Stimulated activated CD4-positive, alpha-beta T cell treated with anti-CD3 and anti-CD28 coated beads, Interleukin-12 subunit alpha, Interleukin-12 subunit beta, amount 100 ng/mL, for 24 hours (primary cell): ENCODE data around the gene LGR6.
A peak's percentile ranks its signal among the peaks of the same experiment; 100 is the strongest.

ENCODE experiments used
- DNase-seq, 2 experiments: peaks; one replicate each; pipeline ENCODE4 v3.0.0-alpha.2; 2020; ENCODE audit warnings: low read depth in 2 of 2

LGR6 gene

DNA sequence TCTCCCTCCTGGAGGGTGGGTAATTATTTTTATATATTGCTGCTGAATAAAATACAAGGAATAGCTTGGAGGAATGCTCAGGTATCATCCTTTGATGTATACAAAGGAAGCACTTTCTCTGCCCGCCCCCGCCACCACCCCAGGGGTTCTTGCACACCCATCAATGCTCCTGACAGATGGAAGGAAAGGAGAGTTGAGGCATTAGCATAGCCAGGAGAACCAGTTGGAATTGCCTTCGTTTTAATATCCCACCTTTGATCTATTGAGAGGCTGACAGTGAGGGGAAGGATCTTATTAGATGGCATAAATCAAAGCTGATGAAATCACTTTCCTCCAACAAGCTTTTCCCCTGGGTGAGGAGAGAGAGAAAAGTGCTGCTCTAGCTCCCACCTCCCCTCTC, 71.1 kb downstream of the LGR6 start:
- DNase-seq = no peak

DNA sequence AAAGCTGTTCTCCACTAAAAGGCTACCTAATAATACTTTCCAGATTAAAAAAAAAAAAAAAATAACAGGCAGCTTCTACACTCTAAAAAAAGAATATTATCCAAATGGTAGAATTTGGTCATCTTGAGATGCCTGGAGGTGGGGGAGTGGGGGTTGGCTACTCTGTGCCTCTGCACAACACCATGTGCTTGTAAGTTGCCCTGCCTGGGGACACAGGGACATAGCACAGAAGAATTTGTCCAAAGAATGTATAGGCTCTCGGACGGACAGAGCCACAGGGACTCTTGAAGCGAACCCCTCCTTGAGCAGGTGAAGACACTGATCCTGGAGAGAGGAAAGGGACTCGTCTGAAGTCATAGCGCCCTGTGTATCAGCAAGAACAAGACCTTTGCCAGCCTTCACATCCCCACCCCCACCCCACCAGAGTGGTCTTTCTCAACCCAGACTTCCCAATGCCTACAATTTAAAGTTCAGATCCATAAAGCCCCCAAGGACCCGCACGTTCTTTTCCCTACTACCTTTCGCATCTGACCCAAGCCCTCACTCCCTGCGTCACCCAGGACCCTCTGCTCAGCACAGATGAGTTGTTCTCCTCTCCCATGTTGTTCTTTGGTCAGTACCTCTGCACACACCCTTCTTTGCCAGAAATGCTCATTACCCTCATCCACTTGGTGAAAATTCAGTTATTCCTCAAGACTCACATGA, 72.6 kb downstream of the LGR6 start:
- no peak for DNase-seq

DNA sequence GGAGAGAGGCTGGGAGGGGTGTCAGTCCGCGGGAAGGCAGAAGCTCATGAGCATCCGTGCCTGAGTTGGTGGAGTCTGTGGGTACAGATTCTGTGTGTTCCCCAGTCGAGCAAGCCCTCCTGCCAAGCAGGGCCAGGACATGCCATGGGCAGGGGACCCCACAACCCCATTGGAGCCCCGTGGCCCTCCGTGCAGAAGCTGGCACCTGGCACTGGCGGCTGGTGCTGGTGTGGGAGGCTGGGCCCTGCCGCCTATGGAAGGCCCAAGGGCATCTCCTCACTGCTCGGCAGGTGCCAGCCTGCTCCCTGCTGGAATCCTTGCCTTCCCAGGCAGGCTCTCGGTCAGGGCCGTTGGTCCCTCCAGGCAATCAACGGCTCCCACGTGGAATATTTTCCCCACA, 74.4 kb downstream of the LGR6 start:
- no peak for DNase-seq

DNA sequence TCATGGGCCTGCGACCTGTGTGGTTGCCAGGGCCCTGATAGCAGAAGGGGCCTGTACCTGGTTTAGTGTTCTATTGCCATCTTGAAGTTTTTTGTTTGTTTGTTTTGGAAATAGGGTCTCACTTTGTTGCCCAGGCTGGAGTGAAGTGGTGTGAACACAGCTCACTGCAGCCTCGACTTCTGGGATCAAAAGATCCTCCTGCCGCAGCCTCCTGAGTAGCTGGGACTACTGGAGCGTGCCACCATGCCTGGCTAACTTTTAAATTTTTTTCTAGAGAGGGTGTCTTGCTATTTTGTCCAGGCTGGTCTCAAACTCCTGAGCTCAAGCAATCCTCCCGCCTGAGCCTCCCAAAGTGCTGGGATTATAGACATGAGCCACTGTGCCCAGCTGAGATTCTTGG, 75.2 kb downstream of the LGR6 start:
- DNase-seq = no peak

DNA sequence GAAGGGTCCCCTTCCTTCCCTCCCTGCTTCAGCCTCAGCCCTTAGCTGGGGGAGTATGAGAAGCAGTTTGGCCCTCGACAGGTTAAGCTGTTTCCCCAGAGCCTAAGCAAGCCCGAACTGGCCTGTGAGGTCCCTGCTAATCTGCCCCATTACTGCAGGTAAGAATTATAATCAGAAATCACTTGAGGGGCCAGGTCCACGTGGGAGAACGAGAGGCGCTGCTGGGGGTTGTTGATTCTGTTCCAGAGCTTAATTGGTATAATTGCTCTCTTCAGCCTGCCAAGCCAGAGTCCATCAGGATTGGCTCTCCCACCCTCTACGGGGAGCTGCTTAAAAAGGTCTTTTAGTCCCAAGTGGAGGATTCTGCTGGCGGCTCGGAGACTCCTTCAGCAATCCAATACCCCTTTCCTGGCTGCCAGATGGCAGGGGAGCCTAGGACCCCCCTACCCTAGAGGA, 77.3 kb downstream of the LGR6 start:
- no peak for DNase-seq

DNA sequence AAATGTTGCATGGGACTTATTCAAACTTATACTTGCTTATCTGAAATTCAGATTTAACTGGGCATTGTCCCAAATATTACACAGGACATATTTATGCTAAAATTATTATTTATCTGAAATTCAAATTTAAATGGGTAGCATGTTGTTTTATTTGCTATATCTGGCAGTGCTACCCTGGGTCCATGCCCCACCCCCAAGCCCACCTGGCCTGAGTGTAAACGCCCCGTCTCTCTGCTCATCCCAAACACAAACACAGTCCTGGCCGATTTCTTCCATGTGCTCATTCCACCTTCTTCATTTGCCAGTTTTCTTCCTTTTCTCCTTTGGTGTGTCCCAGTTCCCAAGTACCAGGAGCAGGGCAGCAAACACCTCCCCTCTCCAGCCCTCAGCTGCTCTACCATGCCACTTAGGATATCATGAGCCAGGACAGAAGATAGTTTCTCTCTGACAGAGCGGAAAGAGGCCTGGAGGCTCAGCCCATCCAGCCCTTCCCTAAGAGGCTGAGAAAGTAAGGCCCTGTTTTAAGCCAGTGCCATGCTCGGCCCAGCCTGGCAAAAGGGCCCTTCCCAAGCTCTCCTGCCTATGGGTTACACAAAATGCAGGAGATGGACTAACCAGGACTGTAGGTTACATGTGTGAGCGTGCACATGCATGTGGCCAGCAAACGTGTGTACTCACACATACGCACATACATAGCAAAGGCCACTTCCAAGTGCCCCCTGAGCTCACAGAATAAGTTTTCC, 78.7 kb downstream of the LGR6 start:
- DNase-seq = no peak

DNA sequence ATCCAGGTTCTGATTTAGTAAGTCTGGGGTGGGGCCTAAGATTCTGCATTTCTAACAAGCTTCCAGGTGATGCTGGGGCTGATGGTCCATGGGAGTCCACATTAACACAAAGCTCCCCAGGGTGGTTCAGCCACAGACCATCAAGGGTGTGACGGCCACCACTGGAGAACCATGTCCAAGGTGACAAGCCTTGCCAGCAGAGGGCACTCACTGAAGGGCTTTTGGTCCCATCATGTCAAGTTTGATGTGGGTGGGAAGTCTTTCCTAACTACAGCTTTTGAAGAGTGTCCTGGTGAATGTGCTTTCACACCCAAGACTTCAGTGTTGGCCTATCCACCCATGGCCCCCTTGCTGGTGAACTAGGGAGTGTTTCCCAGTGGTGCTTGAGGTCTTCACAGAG, 81.0 kb downstream of the LGR6 start:
- DNase-seq = peak; percentile 3 to 20

DNA sequence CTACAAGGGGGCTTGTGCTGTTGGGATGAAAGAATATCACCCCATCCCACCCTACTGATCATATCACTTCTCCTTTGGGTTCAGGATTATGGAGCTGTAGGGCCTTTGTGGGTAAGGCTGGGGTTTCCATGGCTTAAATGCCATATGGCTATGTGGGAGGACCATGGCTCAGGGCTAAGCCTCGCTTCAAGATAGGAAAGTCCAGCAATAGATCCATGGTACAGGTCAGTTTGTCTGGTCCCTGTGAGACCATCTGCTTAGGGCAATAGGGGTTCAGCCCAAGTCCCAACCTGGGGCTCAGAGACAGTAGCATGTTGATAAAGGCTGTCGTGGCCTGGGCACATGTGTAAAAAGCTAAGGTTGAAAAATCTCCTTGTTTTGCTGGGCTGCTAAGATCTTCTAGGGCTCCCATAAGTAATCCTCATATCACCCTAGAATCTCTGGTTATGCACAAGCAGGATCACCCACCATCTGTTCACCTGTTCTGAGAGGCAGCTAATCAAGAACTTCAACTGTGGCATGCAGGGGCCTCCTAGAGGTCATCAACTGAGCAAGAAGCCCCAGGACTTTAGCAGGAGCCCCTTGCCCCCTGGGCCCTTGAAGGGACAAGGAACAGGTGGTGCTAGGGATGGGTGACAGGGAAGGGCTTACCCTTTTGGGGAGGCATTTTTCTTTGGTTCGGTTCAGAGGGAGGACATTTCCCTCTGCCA, 81.6 kb downstream of the LGR6 start:
- no peak for DNase-seq

DNA sequence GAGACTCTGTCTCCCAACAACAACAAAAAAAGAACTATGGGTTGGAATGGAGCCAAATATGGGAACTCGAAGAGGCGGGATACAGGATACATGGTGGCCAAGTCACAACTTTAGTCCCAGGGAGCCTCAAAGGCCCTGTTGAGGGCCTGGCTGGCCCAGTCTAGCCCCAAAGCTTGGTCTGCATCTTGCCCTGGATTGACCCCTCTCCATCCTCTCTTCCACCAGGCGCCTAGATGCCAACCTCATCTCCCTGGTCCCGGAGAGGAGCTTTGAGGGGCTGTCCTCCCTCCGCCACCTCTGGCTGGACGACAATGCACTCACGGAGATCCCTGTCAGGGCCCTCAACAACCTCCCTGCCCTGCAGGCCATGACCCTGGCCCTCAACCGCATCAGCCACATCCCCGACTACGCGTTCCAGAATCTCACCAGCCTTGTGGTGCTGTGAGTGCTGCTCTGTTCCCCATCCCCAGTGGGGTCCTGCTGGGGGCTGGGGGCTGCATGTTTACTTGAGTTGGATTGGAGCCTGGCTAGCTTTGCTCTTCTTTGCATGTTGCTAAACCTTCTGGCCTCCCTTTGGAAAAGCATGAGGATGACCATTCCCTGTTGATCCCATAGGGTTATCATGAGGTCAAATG, 82.6 kb downstream of the LGR6 start:
- DNase-seq = no peak

DNA sequence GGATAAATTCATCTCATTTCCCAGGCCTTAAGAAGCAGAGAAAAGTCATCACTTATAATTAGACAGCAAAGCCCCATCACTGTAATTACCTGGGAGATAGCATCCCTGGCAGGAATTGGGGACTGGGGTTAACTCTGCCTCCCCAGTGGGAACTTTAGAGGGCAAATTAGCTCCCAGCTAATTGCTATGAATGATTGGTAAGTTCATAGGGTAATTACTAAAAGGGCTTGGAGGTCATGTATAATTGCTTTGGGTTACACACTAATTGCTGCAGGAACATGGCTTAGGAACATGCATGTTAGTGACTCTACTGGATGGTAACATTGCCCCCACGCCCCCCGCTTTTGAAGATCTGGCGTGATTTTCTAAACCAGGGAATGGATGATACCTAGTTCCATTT, 83.3 kb downstream of the LGR6 start:
- no peak for DNase-seq

DNA sequence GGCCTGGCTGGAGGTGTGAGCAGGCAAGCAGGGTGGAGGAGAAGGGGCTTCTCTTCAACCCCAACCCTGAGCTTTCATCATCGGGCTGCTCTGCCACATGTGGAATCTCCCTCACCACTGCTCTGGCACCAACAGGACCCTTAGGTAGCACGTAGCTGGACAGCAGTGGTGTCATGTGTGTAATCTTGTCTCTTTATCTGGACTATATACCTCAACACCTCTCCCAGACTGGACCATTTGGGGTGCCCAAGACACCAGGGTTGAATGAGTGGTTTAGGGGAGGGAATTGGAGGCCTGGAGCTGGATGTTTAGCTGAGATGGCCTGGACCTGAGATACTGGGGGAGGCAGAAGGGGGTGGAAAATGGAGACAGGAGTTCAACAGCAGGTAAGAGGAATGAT, 85.2 kb downstream of the LGR6 start:
- DNase-seq = no peak

DNA sequence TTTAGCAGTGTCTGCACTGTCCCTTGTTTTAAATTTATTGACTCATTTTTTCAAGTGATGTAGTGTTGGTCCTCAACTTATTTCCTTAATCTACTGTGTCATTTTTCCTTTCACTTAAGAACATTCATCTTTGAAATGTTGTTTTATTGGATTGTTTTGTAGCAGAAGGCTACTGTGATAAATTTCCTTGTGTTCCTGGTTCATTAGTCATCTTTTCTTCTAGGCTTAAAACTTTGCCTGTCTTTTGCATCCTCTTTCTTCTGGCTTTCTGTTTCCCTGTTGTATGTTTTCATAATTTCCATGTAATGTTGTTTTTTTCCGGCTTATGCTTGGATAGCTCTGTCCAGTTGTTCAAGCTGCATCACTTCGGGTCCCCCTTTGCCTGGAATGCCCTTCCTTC, 86.2 kb downstream of the LGR6 start:
- DNase-seq = no peak

DNA sequence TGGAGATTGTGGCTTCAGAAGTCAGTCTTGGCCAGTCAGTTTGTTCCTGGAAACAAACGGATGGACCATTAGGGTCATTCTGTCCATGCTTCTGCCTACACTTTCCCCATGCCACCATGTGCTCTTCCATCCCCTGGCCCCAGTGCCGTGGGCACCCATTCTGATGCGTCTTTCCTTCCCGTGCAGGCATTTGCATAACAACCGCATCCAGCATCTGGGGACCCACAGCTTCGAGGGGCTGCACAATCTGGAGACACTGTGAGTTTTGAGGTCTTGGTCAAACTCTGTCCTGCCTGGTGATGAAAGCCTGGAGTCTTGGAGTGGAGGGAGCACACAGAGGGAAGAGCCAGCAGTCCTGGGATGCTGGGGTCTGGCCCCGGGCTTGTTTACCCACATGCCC, 87.0 kb downstream of the LGR6 start:
- no peak for DNase-seq

DNA sequence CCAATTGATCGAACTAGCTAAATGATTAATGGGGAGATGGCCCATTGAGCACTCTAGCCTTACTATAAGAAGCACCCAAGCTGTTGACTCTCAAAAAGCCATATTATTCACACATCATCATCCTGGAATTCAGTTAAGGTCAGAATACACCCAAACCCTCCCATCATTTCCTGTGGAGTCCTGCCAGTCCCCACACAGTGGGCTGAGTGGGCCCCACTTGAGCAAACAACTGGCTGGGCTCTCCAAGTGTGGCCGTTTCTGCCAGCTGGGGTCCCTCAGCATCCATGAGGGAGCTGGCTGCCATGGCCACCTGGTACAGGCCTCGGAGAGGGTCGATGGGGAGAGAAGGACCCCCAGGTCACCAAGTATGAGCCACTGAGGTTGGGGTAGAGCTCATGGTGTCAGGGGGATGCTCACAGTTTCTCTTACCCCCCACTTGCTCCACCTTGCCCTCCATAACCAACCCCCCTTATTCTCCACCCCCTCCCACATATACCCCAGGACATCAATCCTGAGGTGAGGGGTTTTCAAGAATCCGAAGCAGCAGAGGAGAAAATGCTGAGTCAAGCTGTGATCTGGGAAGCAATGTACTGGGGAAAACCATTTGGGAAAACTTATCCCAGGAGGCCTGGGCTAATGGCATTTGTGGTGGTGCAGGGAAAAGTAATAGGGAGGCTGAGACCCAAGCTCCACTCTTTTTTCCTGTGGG, 87.9 kb downstream of the LGR6 start:
- no peak for DNase-seq

DNA sequence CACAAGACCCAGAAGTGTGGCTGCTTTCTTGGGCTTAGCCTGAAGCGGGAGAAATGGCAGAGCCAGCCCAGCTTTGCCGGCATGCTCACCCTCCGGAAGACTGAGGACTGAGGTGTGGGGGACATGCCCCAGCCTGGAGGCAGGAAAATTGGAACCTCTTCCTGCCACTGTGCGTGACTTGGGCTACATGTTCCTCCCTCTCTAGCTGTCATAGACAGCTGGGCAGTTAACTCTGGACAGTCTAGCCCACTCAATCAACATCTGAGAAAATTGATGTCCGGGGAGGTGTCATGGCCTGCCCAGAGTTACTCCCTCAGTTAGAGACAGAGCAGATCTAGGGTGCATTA, 88.4 kb downstream of the LGR6 start:
- no peak for DNase-seq

DNA sequence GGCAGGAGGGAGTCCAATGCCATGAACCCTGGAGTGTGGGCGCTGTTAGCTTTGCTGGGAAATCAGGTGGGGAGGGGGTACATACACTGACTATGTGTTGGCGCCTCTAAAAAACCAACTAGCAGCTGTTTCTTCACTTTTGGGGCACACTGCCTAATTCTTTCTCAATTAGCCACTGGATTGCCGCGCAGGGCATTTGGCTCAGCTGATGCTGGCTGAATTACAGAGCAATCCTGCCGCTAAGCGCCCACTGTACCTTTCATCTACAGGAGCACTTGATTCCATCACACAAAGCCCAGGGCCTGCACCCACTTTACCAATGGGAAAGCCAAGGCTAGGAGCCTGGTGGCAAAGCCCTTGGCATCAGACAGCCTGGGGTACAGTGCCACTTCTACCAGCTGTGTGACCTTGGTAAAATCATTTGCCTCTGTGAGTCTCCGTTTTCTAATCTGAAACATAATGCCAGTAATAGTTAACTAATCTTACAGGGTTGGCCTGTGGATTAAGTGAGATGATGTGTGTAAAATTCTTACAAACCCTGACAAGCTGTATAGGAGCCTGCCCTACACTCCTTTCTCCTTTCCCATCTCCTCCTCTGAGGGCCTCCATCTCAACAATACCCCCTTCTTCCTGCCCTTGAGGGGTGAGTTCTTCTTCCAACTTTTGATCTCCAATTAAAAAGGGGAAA, 89.1 kb downstream of the LGR6 start:
- DNase-seq = no peak

DNA sequence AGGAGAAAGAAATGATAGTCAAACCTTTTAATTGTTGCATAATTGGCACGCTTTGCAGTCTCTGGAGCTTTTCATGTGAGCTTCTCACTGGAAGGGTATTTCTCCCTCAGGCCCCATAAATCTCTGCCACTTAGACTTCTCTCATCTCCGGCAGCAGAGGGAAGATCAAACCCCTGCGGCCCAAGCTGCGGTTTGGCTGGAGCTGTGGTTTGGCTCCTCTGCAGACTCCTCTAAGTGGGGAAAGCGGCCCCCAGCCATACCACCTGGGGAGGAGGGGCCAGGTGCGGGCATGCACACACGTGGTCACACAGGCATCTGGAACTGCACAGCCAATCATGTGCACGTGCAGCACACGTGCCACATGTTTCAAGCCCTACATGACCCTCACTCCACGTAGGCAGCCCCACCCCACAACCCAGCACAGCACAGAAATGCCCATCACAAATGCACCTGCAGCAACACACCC, 89.8 kb downstream of the LGR6 start:
- no peak for DNase-seq

DNA sequence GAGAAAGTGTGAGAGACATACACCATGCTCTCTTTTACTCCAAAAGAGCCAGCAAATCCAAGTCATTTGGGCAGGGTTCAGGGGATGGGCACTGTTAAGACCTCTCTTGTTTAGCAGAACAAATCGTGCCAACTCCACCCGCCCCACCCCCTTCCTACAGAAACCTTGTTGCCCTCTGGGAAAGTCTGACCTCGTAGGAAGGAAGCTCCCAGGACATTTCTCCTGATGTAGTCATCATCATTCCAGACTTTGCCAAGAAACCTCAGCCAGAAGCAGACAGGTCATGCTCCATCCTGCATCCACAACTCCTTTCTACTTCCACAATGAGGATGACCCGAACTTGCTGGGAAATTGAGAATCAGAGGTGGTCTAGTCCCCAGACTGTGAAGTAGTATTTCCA, 90.4 kb downstream of the LGR6 start:
- DNase-seq = no peak

DNA sequence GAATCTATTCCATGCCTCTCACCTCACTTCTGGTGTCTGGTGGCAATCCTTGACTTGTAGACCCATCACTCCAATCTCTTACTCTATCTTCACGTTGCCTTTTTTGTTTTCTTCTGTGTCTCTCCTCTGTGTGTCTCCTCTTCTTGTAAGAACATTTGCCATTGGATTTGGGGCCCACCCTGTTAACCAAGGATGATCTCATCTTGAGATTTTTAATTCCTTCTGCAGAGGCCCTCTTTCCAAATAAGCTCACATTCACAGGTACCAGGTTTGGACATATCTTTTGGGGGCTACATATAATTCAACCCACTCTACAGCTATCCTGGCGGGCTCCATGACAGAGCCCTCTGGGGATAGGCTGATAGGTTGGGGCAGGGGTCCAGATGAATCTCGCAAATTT, 92.3 kb downstream of the LGR6 start:
- no peak for DNase-seq

DNA sequence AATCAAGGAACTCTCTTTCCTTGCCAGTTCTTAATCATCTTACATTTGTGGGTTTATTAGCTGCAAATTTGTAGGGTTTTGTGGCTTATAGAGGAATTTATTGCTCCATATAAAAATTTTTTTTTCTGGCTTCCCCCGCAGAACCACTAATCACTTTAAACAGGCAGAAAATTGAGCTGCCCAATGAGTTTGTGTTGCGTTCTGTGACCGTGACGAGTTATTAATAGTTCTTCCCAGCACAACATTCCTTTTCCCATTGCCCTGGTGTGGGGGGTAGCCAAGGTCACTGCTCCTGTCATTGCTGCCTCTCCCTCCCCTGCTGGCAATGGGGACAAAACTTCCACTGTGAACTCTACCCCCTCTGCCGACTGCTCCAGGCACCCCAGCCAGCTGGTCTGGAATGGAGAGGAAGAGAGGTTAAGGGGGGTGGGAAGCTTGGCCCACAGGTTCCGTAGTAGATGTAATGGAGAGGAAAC, 93.1 kb downstream of the LGR6 start:
- DNase-seq = no peak

DNA sequence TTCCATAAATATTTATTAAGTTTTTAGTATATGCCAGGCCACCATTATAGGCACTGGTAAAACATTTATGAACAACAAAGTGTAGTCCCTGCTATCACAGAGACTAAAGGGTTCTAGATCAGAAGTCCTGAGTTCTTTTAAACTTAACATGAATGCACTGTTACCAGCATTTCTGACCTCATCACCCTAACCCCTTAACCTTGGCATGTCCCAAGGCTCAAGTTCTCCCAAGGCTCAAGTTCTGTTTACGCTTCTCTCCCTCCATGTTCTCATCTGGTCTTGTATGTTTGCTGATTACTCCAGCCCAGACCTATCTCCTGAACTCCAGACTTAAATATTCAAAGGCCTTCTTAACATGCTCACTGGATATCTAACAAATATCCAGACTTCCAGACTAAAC, 93.6 kb downstream of the LGR6 start:
- DNase-seq = no peak
